WERI-Rb-1 (cell line): Measurements from ENCODE around the gene HEG1.
"Not testable (repeated sequence)": the region's sequence is repeated elsewhere in the genome, so short reads cannot be mapped to it uniquely, and the experiment has no call there.

ENCODE experiments used
- DNase-seq: peaks from one replicate; pipeline ENCODE4 v3.0.0-alpha.2; 2020
- H3K27ac ChIP-seq: fragments of 250-450 bp; sonication (Bioruptor Pico); 2 replicates; pipeline ENCODE4 v1.5.1; 2020; ENCODE audit warnings: mild to moderate bottlenecking, moderate library complexity
- H3K27me3 ChIP-seq: fragments of 250-450 bp; sonication (Bioruptor Pico); 2 replicates; pipeline ENCODE4 v1.5.1; 2021; ENCODE audit warnings: mild to moderate bottlenecking, low read depth, moderate library complexity; ENCODE audit not compliant: insufficient read depth, severe bottlenecking
- H3K36me3 ChIP-seq: fragments of 250-450 bp; sonication (Bioruptor Pico); 2 replicates; pipeline ENCODE4 v1.5.1; 2020; ENCODE audit warnings: mild to moderate bottlenecking, moderate library complexity
- H3K4me3 ChIP-seq: 2 replicates; pipeline ENCODE4 v1.5.1; 2011; ENCODE audit warnings: low read depth, mild to moderate bottlenecking, control low read depth, low read length
- H3K9me3 ChIP-seq: fragments of 250-450 bp; sonication (Bioruptor Pico); 2 replicates; pipeline ENCODE4 v1.5.1; 2021; ENCODE audit warnings: mild to moderate bottlenecking, moderate library complexity; ENCODE audit not compliant: severe bottlenecking
- CTCF ChIP-seq: IDR thresholded peaks from 2 replicates; pipeline ENCODE4 v1.5.1; 2011; ENCODE audit warnings: low read depth, mild to moderate bottlenecking, control low read depth, inconsistent platforms, low read length

Gene HEG1

GRCh38 chr3:125098611-125099291, 43.0 kb upstream of the HEG1 start:
- Histone ChIP-seq H3K4me3 (no peak overlapping the region), H3K27me3 (no peaks in the 10 kb centered on the region), H3K9me3 (no peaks in the 10 kb centered on the region), H3K36me3 (no peaks in the 10 kb centered on the region), H3K27ac (no peak overlapping the region)
- DNase-seq: no peak
- TF ChIP-seq CTCF: no peak

- TF ChIP-seq CTCF: no peak
- Histone ChIP-seq H3K27ac (no peak overlapping the region), H3K4me3 (no peak overlapping the region), H3K9me3 (no peaks in the 10 kb centered on the region), H3K36me3 (no peaks in the 10 kb centered on the region), H3K27me3 (no peaks in the 10 kb centered on the region)
- no peak for DNase-seq
Observed at GRCh38 chr3:125090649-125091048, 34.9 kb upstream of the HEG1 start.

- peak; percentile 41 for DNase-seq
Observed at GRCh38 chr3:125087768-125088391, 32.1 kb upstream of the HEG1 start.

GRCh38 chr3:125085166-125085565, 29.4 kb upstream of the HEG1 start:
- no peak for DNase-seq
- H3K27me3 ChIP-seq: no peaks in the 10 kb centered on the region
- TF ChIP-seq CTCF: no peak
- no peak overlapping the region for H3K4me3 ChIP-seq
- H3K36me3 ChIP-seq: peaks cover 8% of the 10 kb centered on the region; the same call in 1 of the 2 replicates
- no peaks in the 10 kb centered on the region for H3K9me3 ChIP-seq
- H3K27ac ChIP-seq: no peak overlapping the region

More at GRCh38 chr3:125087768-125088391, 32.1 kb upstream of the HEG1 start:
- Histone ChIP-seq H3K27ac (peak overlapping the region; percentile 35; the same call in 1 of the 2 replicates), H3K36me3 (peaks cover 2% of the 10 kb centered on the region; the same call in 1 of the 2 replicates), H3K27me3 (no peaks in the 10 kb centered on the region), H3K4me3 (no peak overlapping the region), H3K9me3 (no peaks in the 10 kb centered on the region)
- no peak for TF ChIP-seq CTCF

- H3K4me3 ChIP-seq: no peak overlapping the region
- peaks cover 8% of the 10 kb centered on the region; the same call in 1 of the 2 replicates for H3K36me3 ChIP-seq
- H3K9me3 ChIP-seq: no peaks in the 10 kb centered on the region
- no peak overlapping the region for H3K27ac ChIP-seq
- no peak for DNase-seq
- H3K27me3 ChIP-seq: no peaks in the 10 kb centered on the region
- TF ChIP-seq CTCF: no peak
Observed at GRCh38 chr3:125083776-125084175, 28.0 kb upstream of the HEG1 start.

DNA sequence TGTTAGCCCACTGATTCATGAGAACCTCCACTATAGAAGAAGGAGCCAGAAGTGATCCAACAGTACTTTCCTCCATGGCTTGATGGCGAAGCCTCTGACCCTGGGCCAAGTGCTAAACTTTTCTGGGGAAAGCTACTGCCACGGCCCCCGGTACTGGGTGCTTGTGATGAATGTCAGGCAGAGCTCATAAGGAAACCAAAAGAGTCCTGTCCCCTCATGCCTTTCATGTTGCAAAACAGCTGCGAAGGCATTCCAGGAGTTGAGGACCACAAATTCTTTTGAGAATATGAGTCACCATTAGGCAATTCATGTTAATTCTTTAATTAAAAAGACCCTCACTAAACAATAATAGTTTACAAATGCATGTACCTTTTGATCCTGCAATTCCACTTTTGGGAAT, 26.5 kb upstream of the HEG1 start:
- H3K9me3 ChIP-seq, H3K27me3 ChIP-seq, H3K27ac ChIP-seq, H3K4me3 ChIP-seq, H3K36me3 ChIP-seq, DNase-seq: not testable (repeated sequence)
